GM12891 (cell line): Measurements from ENCODE around the gene TBC1D22A.

Source experiments
- PAX5 ChIP-seq: IDR thresholded peaks from 2 replicates; pipeline ENCODE4 v1.6.1; 2011; ENCODE audit warnings: low read length, moderate library complexity, mild to moderate bottlenecking; ENCODE audit not compliant: insufficient read depth, severe bottlenecking
- POLR2A ChIP-seq: IDR thresholded peaks from 2 replicates; pipeline ENCODE4 v1.6.1; 2011; ENCODE audit warnings: low read depth, low read length, control low read depth
- POLR2AphosphoS5 ChIP-seq: IDR thresholded peaks from 2 replicates; pipeline ENCODE4 v1.6.1; 2011; ENCODE audit warnings: low read depth, low read length, control low read depth
- POU2F2 ChIP-seq: IDR thresholded peaks from 2 replicates; pipeline ENCODE4 v1.6.1; 2011; ENCODE audit warnings: low read depth, mild to moderate bottlenecking, control low read depth, low read length, moderate library complexity
- TAF1 ChIP-seq: IDR thresholded peaks from 2 replicates; pipeline ENCODE4 v1.6.1; 2011; ENCODE audit warnings: low read depth, low read length, control low read depth

GRCh38 chr22:47201996-47202818 lies 439.8 kb downstream of the TBC1D22A start:
- TF ChIP-seq POLR2A (no peak), POLR2AphosphoS5 (no peak), PAX5 (no peak), TAF1 (no peak), POU2F2 (no peak)
